Stimulated activated CD8-positive, alpha-beta memory T cell treated with anti-CD3 and anti-CD28 coated beads, Interleukin-15, amount 100 ng/mL, for 1 hour (primary cell): ENCODE results near the gene STAT4.

Experiments
- DNase-seq: peaks from one replicate; pipeline ENCODE4 v3.0.0-alpha.2; 2020; ENCODE audit warnings: low read depth

STAT4 gene

GRCh38 chr2:191145769-191146471, 4.9 kb downstream of the STAT4 start:
- no peak for DNase-seq

- DNase-seq, result no peak
Measured at GRCh38 chr2:191144217-191144616, 6.6 kb downstream of the STAT4 start.

GRCh38 chr2:191143791-191144190, 7.0 kb downstream of the STAT4 start:
- no peak for DNase-seq

- DNase-seq, result no peak
Measured at GRCh38 chr2:191128911-191129304, 21.9 kb downstream of the STAT4 start.

GRCh38 chr2:191128172-191128910, 22.5 kb downstream of the STAT4 start:
- DNase-seq, result no peak

- no peak for DNase-seq
Measured at GRCh38 chr2:191127235-191127634, 23.6 kb downstream of the STAT4 start.

GRCh38 chr2:191126386-191127085, 24.3 kb downstream of the STAT4 start:
- DNase-seq, result no peak

- no peak for DNase-seq
Measured at GRCh38 chr2:191125646-191126045, 25.1 kb downstream of the STAT4 start.

- no peak for DNase-seq
Measured at GRCh38 chr2:191122638-191123294, 28.0 kb downstream of the STAT4 start.

- DNase-seq, result no peak
Measured at GRCh38 chr2:191117341-191117740, 33.5 kb downstream of the STAT4 start.

- DNase-seq, result no peak
Measured at GRCh38 chr2:191115804-191116203, 35.0 kb downstream of the STAT4 start.

GRCh38 chr2:191115391-191115790, 35.4 kb downstream of the STAT4 start:
- peak; percentile 38 for DNase-seq

- DNase-seq, result no peak
Measured at GRCh38 chr2:191114403-191114886, 36.3 kb downstream of the STAT4 start.

- DNase-seq, result no peak
Measured at GRCh38 chr2:191113761-191114160, 37.0 kb downstream of the STAT4 start.

- no peak for DNase-seq
Measured at GRCh38 chr2:191112448-191112901, 38.3 kb downstream of the STAT4 start.

- no peak for DNase-seq
Measured at GRCh38 chr2:191109888-191110287, 40.9 kb downstream of the STAT4 start.

- DNase-seq, result no peak
Measured at GRCh38 chr2:191108331-191108730, 42.5 kb downstream of the STAT4 start.

- DNase-seq, result no peak
Measured at GRCh38 chr2:191105082-191105481, 45.7 kb downstream of the STAT4 start.

GRCh38 chr2:191103774-191104173, 47.0 kb downstream of the STAT4 start:
- no peak for DNase-seq

GRCh38 chr2:191100216-191100615, 50.6 kb downstream of the STAT4 start:
- DNase-seq, result no peak

- no peak for DNase-seq
Measured at GRCh38 chr2:191087311-191087710, 63.5 kb downstream of the STAT4 start.

GRCh38 chr2:191086706-191087105, 64.1 kb downstream of the STAT4 start:
- DNase-seq, result no peak
